ENCODE measurements around the gene MTMR3. TPM values are rescaled to one million over a fixed set of nuclear protein-coding genes. Genes with fewer than 3 reads are reported as not detected.

Gene MTMR3
- total RNA-seq, 2 experiments from 2014 or later = 57.8 to 60.6 TPM

- Mint-ChIP-seq H3K27me3 (peaks cover 5% of the 10 kb centered on the region), H3K27ac (no peak overlapping the region), H3K9me3 (peaks cover 6% of the 10 kb centered on the region), H3K4me1 (ENCODE audit: low read depth) (no peaks in the 10 kb centered on the region), H3K36me3 (ENCODE audit: low read depth) (peaks cover 5% of the 10 kb centered on the region), H3K4me3 (no peak overlapping the region)
- POLR2A ChIA-PET = no interaction called here
- CTCF ChIA-PET = no interaction called here
- Histone ChIP-seq H3K4me3 (ENCODE audit: low read length) (no peak overlapping the region), H3K4me1 (ENCODE audit: insufficient read depth, low read length) (no peaks in the 10 kb centered on the region), H3K36me3 (ENCODE audit: insufficient read depth, low read length) (no peaks in the 10 kb centered on the region), H3K9me3 (ENCODE audit: control insufficient read depth in 1 of 2, insufficient read depth in 1 of 2, low read length in 2 of 2) (peaks cover 13 to 15% of the 10 kb centered on the region in 2 experiments), H3K27ac (ENCODE audit: low read depth in 1 of 2, low read length in 2 of 2) (no peak overlapping the region), H3K27me3 (ENCODE audit: control insufficient read depth in 1 of 2, insufficient read depth in 2 of 2, low read length in 2 of 2) (no peaks in the 10 kb centered on the region)
- TF ChIP-seq, protein P1, sequence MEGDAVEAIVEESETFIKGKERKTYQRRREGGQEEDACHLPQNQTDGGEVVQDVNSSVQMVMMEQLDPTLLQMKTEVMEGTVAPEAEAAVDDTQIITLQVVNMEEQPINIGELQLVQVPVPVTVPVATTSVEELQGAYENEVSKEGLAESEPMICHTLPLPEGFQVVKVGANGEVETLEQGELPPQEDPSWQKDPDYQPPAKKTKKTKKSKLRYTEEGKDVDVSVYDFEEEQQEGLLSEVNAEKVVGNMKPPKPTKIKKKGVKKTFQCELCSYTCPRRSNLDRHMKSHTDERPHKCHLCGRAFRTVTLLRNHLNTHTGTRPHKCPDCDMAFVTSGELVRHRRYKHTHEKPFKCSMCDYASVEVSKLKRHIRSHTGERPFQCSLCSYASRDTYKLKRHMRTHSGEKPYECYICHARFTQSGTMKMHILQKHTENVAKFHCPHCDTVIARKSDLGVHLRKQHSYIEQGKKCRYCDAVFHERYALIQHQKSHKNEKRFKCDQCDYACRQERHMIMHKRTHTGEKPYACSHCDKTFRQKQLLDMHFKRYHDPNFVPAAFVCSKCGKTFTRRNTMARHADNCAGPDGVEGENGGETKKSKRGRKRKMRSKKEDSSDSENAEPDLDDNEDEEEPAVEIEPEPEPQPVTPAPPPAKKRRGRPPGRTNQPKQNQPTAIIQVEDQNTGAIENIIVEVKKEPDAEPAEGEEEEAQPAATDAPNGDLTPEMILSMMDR (IDR thresholded peaks at IDR 0.05) = no peak
- no peak for ATAC-seq (ENCODE audit: poor library complexity)
- DNase-seq = no peak
- intact Hi-C loops (cut with DNase I, micrococcal nuclease) = no loop called here
Measured at GRCh38 chr22:30054067-30054763, 171.2 kb downstream of the MTMR3 start.

- ATAC-seq (ENCODE audit: poor library complexity) = no peak
- no peak overlapping the region for H3K4me3 ChIP-seq (ENCODE audit: low read length)
- ChIA-PET POLR2A (no interaction called here), CTCF (no interaction called here)
- H3K4me3 Mint-ChIP-seq = no peak overlapping the region
- no peak for DNase-seq
- peaks cover 15 to 16% of the 10 kb centered on the region in 2 experiments for H3K9me3 ChIP-seq (ENCODE audit: control insufficient read depth in 1 of 2, insufficient read depth in 1 of 2, low read length in 2 of 2)
- TF ChIP-seq, protein P1 (IDR thresholded peaks at IDR 0.05) = no peak
- no peaks in the 10 kb centered on the region for H3K36me3 ChIP-seq (ENCODE audit: insufficient read depth, low read length)
- H3K27ac ChIP-seq (ENCODE audit: low read depth in 1 of 2, low read length in 2 of 2) = no peak overlapping the region
- H3K9me3 Mint-ChIP-seq = peaks cover 9% of the 10 kb centered on the region
- H3K27me3 ChIP-seq (ENCODE audit: control insufficient read depth in 1 of 2, insufficient read depth in 2 of 2, low read length in 2 of 2) = no peaks in the 10 kb centered on the region
- H3K27ac Mint-ChIP-seq = no peak overlapping the region
- H3K36me3 Mint-ChIP-seq (ENCODE audit: low read depth) = peaks cover 7% of the 10 kb centered on the region
- no peaks in the 10 kb centered on the region for H3K4me1 ChIP-seq (ENCODE audit: insufficient read depth, low read length)
- H3K4me1 Mint-ChIP-seq (ENCODE audit: low read depth) = no peaks in the 10 kb centered on the region
- H3K27me3 Mint-ChIP-seq = peaks cover 5% of the 10 kb centered on the region
- intact Hi-C loops (cut with DNase I, micrococcal nuclease) = no loop called here
Measured at GRCh38 chr22:30054764-30055069, 171.7 kb downstream of the MTMR3 start.

DNA sequence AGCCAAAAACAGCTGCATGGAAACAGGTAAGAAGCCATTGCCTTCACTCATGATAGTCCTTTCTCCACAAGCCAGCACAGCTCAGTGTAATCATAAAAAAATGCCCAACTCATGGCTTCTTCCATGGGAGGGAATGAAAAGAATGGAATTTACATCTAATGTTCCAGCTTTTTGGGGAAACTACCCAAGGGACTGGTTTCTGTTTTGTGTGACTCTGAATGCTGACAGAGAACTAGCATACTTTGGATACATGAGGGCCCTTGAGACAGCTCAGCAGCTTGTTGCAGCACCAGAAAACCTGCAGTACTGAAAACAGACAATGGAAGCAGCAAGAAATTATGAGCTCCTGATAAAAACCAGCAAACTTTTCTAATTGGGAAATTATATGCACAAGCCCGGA lies 173.0 kb downstream of the MTMR3 start:
- TF ChIP-seq, protein P1 (IDR thresholded peaks at IDR 0.05) = no peak
- Mint-ChIP-seq H3K4me1 (ENCODE audit: low read depth) (no peaks in the 10 kb centered on the region), H3K27me3 (peaks cover 5% of the 10 kb centered on the region), H3K27ac (no peak overlapping the region), H3K36me3 (ENCODE audit: low read depth) (peaks cover 7% of the 10 kb centered on the region), H3K4me3 (no peak overlapping the region), H3K9me3 (peaks cover 9% of the 10 kb centered on the region)
- Histone ChIP-seq H3K4me1 (ENCODE audit: insufficient read depth, low read length) (no peaks in the 10 kb centered on the region), H3K36me3 (ENCODE audit: insufficient read depth, low read length) (no peaks in the 10 kb centered on the region), H3K9me3 (ENCODE audit: control insufficient read depth in 1 of 2, insufficient read depth in 1 of 2, low read length in 2 of 2) (peaks cover 15 to 16% of the 10 kb centered on the region in 2 experiments), H3K27me3 (ENCODE audit: control insufficient read depth in 1 of 2, insufficient read depth in 2 of 2, low read length in 2 of 2) (no peaks in the 10 kb centered on the region), H3K4me3 (ENCODE audit: low read length) (no peak overlapping the region), H3K27ac (ENCODE audit: low read depth in 1 of 2, low read length in 2 of 2) (no peak overlapping the region)
- ATAC-seq (ENCODE audit: poor library complexity) (no peak), DNase-seq (no peak)
- ChIA-PET POLR2A (no interaction called here), CTCF (interaction anchor here (0.6 kb wide), 1 partner anchor 93 kb away, joined by 4 read pairs; no protein-coding TSS in a partner anchor)
- intact Hi-C loops (cut with DNase I, micrococcal nuclease) = no loop called here

Measured in CD4-positive, alpha-beta T cell (primary cell).